Endothelial cell of umbilical vein (primary cell): ENCODE data around the gene MLC1. TPM values are rescaled to one million over a fixed set of nuclear protein-coding genes. Genes with fewer than 3 reads are reported as not detected.

Source experiments
- BruUV-seq: library from RNA; stranded (reverse); fragments of 400-500 nt; replicated peaks from 2 replicates; lab custom pipeline; 2021; lab: Mats Ljungman, UMichigan
- CTCF ChIA-PET: fragments of 300-600, 350-600 bp; sonication (Branson Sonifier 250); formaldehyde crosslinking; loops from one replicate; lab custom pipeline; 2021; ENCODE audit warnings: antibody characterized with exemption, inconsistent platforms; lab: Charles Lee
- POLR2A ChIA-PET: fragments of 300-600, 350-600 bp; sonication (Branson Sonifier 250); formaldehyde crosslinking; loops from one replicate; lab custom pipeline; 2021; ENCODE audit warnings: antibody characterized with exemption, inconsistent platforms; lab: Charles Lee
- DNase-seq: peaks from one replicate; pipeline ENCODE4 v3.0.0-alpha.2; 2011; ENCODE audit warnings: low read depth, low spot score
- FAIRE-seq: peaks from 2 replicates; lab custom pipeline; 2011; peaks lifted over from hg19 to GRCh38; lab: Jason Lieb, UNC
- H2AFZ ChIP-seq: 2 replicates; pipeline ENCODE4 v1.6.0; 2012; ENCODE audit warnings: low read depth, low read length, control low read depth, inconsistent platforms
- H3K27ac ChIP-seq: 2 replicates; pipeline ENCODE4 v1.5.1; 2011; ENCODE audit warnings: low read depth, mild to moderate bottlenecking, control low read depth, low read length, moderate library complexity; ENCODE audit not compliant: insufficient read depth
- H3K27me3 ChIP-seq, 2 experiments: 2 replicates each; pipeline versions ENCODE4 v1.6.0 to v1.6.1; 2011; ENCODE audit warnings: low read length in 2 of 2, mixed read lengths in 1 of 2; ENCODE audit not compliant: control insufficient read depth in 2 of 2, insufficient read depth in 2 of 2
- H3K36me3 ChIP-seq, 2 experiments: 2 replicates in 1 of 2; 3 replicates in 1 of 2; pipeline ENCODE4 v1.5.1; 2011; ENCODE audit warnings: low read length in 2 of 2, mild to moderate bottlenecking in 1 of 2, moderate library complexity in 1 of 2; ENCODE audit not compliant: control insufficient read depth in 2 of 2, insufficient read depth in 2 of 2; ENCODE audit errors: extremely low read depth in 1 of 2
- H3K4me1 ChIP-seq: 3 replicates; pipeline ENCODE4 v1.5.1; 2011; ENCODE audit warnings: mild to moderate bottlenecking, low read length; ENCODE audit not compliant: control insufficient read depth, insufficient read depth; ENCODE audit errors: extremely low read depth
- H3K4me2 ChIP-seq: 2 replicates; pipeline ENCODE4 v1.6.1; 2011; ENCODE audit warnings: low read length, control low read depth, mixed read lengths; ENCODE audit not compliant: insufficient read depth
- H3K4me3 ChIP-seq, 3 experiments: fragments of 200-600 bp in 1 of 3; sonication (generic), shearing (Covaris generic) in 1 of 3; replicated peaks in 1 of 3; 2 replicates each; pipeline ENCODE4 v1.5.1; 2011 to 2016; ENCODE audit warnings: control low read depth in 3 of 3, low read length in 3 of 3, mild to moderate bottlenecking in 2 of 3, inconsistent platforms in 1 of 3, low read depth in 1 of 3, moderate library complexity in 1 of 3; ENCODE audit not compliant: insufficient read depth in 1 of 3
- H3K79me2 ChIP-seq: 2 replicates; pipeline ENCODE4 v1.6.0; 2012; ENCODE audit warnings: low read length, inconsistent platforms; ENCODE audit not compliant: control insufficient read depth, insufficient read depth
- H3K9ac ChIP-seq: replicated peaks from 2 replicates; pipeline ENCODE3; 2011; ENCODE audit warnings: low read length, control low read depth; ENCODE audit not compliant: insufficient read depth; ENCODE audit errors: extremely low read depth
- H3K9me1 ChIP-seq: replicated peaks from 3 replicates; pipeline ENCODE4 v1.6.0; 2011; ENCODE audit warnings: mild to moderate bottlenecking, low read length; ENCODE audit not compliant: control insufficient read depth, insufficient read depth; ENCODE audit errors: extremely low read depth
- H3K9me3 ChIP-seq: replicated peaks from 2 replicates; pipeline ENCODE4 v1.5.1; 2012; ENCODE audit warnings: low read length, inconsistent platforms; ENCODE audit not compliant: control insufficient read depth, insufficient read depth
- H4K20me1 ChIP-seq: replicated peaks from 2 replicates; pipeline ENCODE3; 2011; ENCODE audit warnings: mild to moderate bottlenecking, low read length; ENCODE audit not compliant: control insufficient read depth, insufficient read depth; ENCODE audit errors: extremely low read depth
- EZH2 ChIP-seq: IDR thresholded peaks from 2 replicates; pipeline ENCODE4 v1.6.1; 2012; ENCODE audit warnings: borderline replicate concordance, low read depth, mild to moderate bottlenecking, moderate library complexity, low read length, inconsistent platforms; ENCODE audit not compliant: severe bottlenecking
- FOS ChIP-seq: IDR thresholded peaks from 2 replicates; pipeline ENCODE4 v1.6.1; 2011; ENCODE audit warnings: mild to moderate bottlenecking, low read length, moderate library complexity, borderline replicate concordance; ENCODE audit not compliant: insufficient read depth
- GATA2 ChIP-seq: IDR thresholded peaks from 2 replicates; pipeline ENCODE4 v1.7.0; 2011; ENCODE audit warnings: low read depth, mild to moderate bottlenecking, moderate library complexity, mixed read lengths, low read length; ENCODE audit not compliant: insufficient read length, insufficient read depth
- JUN ChIP-seq: IDR thresholded peaks from 2 replicates; pipeline ENCODE4 v1.6.1; 2011; ENCODE audit warnings: borderline replicate concordance, low read depth; ENCODE audit not compliant: insufficient read length, insufficient read depth
- MYC ChIP-seq: IDR thresholded peaks from one replicate; pipeline ENCODE4 v1.6.1; 2011; ENCODE audit warnings: mild to moderate bottlenecking, low read depth, low read length
- POLR2A ChIP-seq: IDR thresholded peaks from 2 replicates; pipeline ENCODE4 v1.6.1; 2012; ENCODE audit warnings: low read depth, mild to moderate bottlenecking, control low read depth, low read length
- POLR2AphosphoS5 ChIP-seq: IDR thresholded peaks from 2 replicates; pipeline ENCODE4 v1.6.1; 2012; ENCODE audit warnings: low read depth, mild to moderate bottlenecking, control low read depth, low read length, moderate library complexity; ENCODE audit not compliant: insufficient read depth
- dilution Hi-C: fragments of 300-500 bp; cut with MboI; formaldehyde crosslinking; loops from one replicate; pipeline ENCODE4 v1.15.0; 2019; ENCODE audit warnings: low sequenced_read_pairs; ENCODE audit not compliant: extremely low pct_ligation_motif_present
- intact Hi-C: fragments of 100-400 bp; cut with micrococcal nuclease; formaldehyde crosslinking; loops from one replicate; pipeline ENCODE4 v1.10.0; 2022
- polyA plus RNA-seq, 4 experiments: library from polyadenylated mRNA; depleted of rRNA in 3 of 4; stranded (reverse) in 3 of 4; unstranded in 1 of 4; fragments of >200 nt; gene quantifications; 2 replicates each; pipeline versions ENCODE4 v1.2.1 to v1.2.3, GENCODE V29; 2011 to 2012; ENCODE audit warnings: missing spikeins in 1 of 4
- total RNA-seq: library from RNA; stranded (reverse); gene quantifications from 2 replicates; pipeline ENCODE4 v1.2.3, GENCODE V29; 2021
- TF ChIP-seq, protein P1 (sequence below): IDR thresholded peaks from 2 replicates; pipeline ENCODE4 v1.6.1; 2011; ENCODE audit not compliant: insufficient read depth, insufficient read length
- TF ChIP-seq, protein P2 (sequence below), 2 donors: IDR thresholded peaks; 1 replicate in 1 of 2; 2 replicates in 1 of 2; pipeline ENCODE4 v1.5.1; 2011; ENCODE audit warnings: low read length in 2 of 2, mild to moderate bottlenecking in 2 of 2, moderate library complexity in 2 of 2, control low read depth in 1 of 2, inconsistent platforms in 1 of 2, low read depth in 1 of 2; ENCODE audit not compliant: insufficient read depth in 1 of 2; ENCODE audit errors: extremely low read depth in 1 of 2

Gene MLC1
- total and polyA plus RNA-seq, 2 donors (not counting 3 experiments of a cell fraction or from before 2014, with no cell fraction given): not detected

DNA sequence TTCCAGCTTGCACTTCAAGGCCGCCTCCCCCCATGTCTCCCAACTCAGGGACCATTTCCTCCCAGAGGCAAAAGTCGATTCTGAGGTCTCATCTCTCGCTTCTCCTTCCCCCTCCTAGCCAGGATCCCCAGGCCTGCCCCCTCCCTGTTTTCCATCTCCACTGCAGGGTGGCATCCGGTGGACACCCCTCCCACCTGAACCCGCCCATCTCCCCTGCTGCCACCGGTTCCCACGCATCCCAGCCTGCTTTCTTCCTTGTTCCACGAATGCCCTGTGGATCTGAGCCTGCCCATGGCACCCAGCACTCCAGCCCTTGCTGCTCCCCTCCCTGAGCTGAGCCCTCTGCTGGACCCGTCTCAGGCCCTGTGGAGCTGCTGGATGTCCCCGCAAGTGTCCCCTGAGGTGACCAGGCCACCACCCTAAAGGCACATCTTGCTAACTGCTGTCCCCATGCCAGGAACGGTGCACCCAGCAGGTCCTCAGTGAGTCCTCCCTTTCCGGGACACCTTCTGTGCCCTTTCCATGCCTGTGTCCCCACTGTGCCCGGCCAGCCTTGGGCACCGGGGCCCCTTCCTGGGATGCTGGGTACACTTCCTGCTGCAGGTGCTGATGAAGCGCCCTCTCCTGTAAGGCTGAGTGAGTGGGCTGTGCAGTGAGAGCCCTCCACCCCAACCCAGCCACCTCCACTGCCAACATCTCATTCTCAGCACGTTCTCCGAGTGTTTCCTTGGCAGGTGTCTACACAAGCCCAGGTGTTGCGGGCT is 73.6 kb downstream of the MLC1 start:
- Histone ChIP-seq H3K36me3 (no peaks in the 10 kb centered on the region), H2AFZ (no peak overlapping the region), H4K20me1 (no peaks in the 10 kb centered on the region), H3K9ac (no peak overlapping the region), H3K9me1 (no peaks in the 10 kb centered on the region), H3K4me2 (no peak overlapping the region), H3K4me1 (no peaks in the 10 kb centered on the region), H3K27ac (no peak overlapping the region), H3K27me3 (peaks cover 34 to 46% of the 10 kb centered on the region in 2 experiments), H3K9me3 (no peaks in the 10 kb centered on the region), H3K79me2 (no peaks in the 10 kb centered on the region), H3K4me3 (no peak overlapping the region)
- FAIRE-seq (no peak), DNase-seq (no peak)
- ChIA-PET POLR2A (no interaction called here), CTCF (interaction anchor here (1.2 kb wide), 1 partner anchor 19 kb away, joined by 4 read pairs; no protein-coding TSS in a partner anchor)
- intact Hi-C loops (no loop called here), dilution Hi-C loops (no loop called here)
- BruUV-seq: no TSS peak
- TF ChIP-seq EZH2 (no peak), JUN (no peak), MYC (no peak), FOS (no peak), POLR2A (no peak), GATA2 (no peak), POLR2AphosphoS5 (no peak)
- TF ChIP-seq, protein P1, sequence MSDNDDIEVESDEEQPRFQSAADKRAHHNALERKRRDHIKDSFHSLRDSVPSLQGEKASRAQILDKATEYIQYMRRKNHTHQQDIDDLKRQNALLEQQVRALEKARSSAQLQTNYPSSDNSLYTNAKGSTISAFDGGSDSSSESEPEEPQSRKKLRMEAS: no peak
- TF ChIP-seq, protein P2, sequence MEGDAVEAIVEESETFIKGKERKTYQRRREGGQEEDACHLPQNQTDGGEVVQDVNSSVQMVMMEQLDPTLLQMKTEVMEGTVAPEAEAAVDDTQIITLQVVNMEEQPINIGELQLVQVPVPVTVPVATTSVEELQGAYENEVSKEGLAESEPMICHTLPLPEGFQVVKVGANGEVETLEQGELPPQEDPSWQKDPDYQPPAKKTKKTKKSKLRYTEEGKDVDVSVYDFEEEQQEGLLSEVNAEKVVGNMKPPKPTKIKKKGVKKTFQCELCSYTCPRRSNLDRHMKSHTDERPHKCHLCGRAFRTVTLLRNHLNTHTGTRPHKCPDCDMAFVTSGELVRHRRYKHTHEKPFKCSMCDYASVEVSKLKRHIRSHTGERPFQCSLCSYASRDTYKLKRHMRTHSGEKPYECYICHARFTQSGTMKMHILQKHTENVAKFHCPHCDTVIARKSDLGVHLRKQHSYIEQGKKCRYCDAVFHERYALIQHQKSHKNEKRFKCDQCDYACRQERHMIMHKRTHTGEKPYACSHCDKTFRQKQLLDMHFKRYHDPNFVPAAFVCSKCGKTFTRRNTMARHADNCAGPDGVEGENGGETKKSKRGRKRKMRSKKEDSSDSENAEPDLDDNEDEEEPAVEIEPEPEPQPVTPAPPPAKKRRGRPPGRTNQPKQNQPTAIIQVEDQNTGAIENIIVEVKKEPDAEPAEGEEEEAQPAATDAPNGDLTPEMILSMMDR (IDR thresholded peaks at IDR 0.05; ENCODE audit: extremely low read depth in 1 of 2, insufficient read depth in 1 of 2, low read depth in 1 of 2, low read length in 2 of 2): no peak
